ENCODE results near the gene GAGE2A. TPM values are rescaled to one million over a fixed set of nuclear protein-coding genes. Genes with fewer than 3 reads are reported as not detected.
"Not testable (repeated sequence)": the region's sequence is repeated elsewhere in the genome, so short reads cannot be mapped to it uniquely, and the experiment has no call there.

The GAGE2A gene
- total RNA-seq, result not detected

GRCh38 chrX:49589196-49589595 lies at the start of gene GAGE2A:
TSS of gene GAGE2A (plus strand) at chrX:49589496. CDS start at chrX:49590651, 1,155 bp downstream.
- H3K4me1 Mint-ChIP-seq (ENCODE audit: low read depth); H3K9me3 Mint-ChIP-seq; H3K4me3 Mint-ChIP-seq; H3K36me3 Mint-ChIP-seq; DNase-seq; H3K27ac Mint-ChIP-seq; H3K27me3 Mint-ChIP-seq; CTCF ChIA-PET; POLR2A ChIA-PET; intact Hi-C loops (cut with micrococcal nuclease): not testable (repeated sequence)

- DNase-seq; H3K27ac Mint-ChIP-seq; H3K4me3 Mint-ChIP-seq; H3K4me1 Mint-ChIP-seq (ENCODE audit: low read depth); intact Hi-C loops (cut with micrococcal nuclease); H3K27me3 Mint-ChIP-seq; CTCF ChIA-PET; H3K36me3 Mint-ChIP-seq; H3K9me3 Mint-ChIP-seq; POLR2A ChIA-PET: not testable (repeated sequence)
Measured at GRCh38 chrX:49541433-49541832, 47.9 kb upstream of the GAGE2A start, which contains the start of gene GAGE12D. TSS of gene GAGE12D (plus strand) at chrX:49541733. CDS start at chrX:49542888, 1,155 bp downstream.

- intact Hi-C loops (cut with micrococcal nuclease); H3K27me3 Mint-ChIP-seq; H3K9me3 Mint-ChIP-seq; POLR2A ChIA-PET; H3K4me3 Mint-ChIP-seq; H3K27ac Mint-ChIP-seq; H3K4me1 Mint-ChIP-seq (ENCODE audit: low read depth); H3K36me3 Mint-ChIP-seq; DNase-seq; CTCF ChIA-PET: not testable (repeated sequence)
Measured at GRCh38 chrX:49550989-49551388, 38.3 kb upstream of the GAGE2A start, which contains the start of gene GAGE12E. TSS of gene GAGE12E (plus strand) at chrX:49551289. CDS start at chrX:49552444, 1,155 bp downstream.

- CTCF ChIA-PET; H3K27ac Mint-ChIP-seq; DNase-seq; H3K4me3 Mint-ChIP-seq; POLR2A ChIA-PET; H3K9me3 Mint-ChIP-seq; intact Hi-C loops (cut with micrococcal nuclease); H3K36me3 Mint-ChIP-seq; H3K27me3 Mint-ChIP-seq; H3K4me1 Mint-ChIP-seq (ENCODE audit: low read depth): not testable (repeated sequence)
Measured at GRCh38 chrX:49560542-49560941, 28.8 kb upstream of the GAGE2A start, which contains the start of gene GAGE12F. TSS of gene GAGE12F (plus strand) at chrX:49560842. CDS start at chrX:49561997, 1,155 bp downstream.

GRCh38 chrX:49568728-49569127 lies 20.6 kb upstream of the GAGE2A start:
- H3K27me3 Mint-ChIP-seq, CTCF ChIA-PET, POLR2A ChIA-PET: not testable (repeated sequence)

GRCh38 chrX:49569152-49569551 lies 20.1 kb upstream of the GAGE2A start:
- intact Hi-C loops (cut with micrococcal nuclease); CTCF ChIA-PET; POLR2A ChIA-PET; H3K4me3 Mint-ChIP-seq; H3K4me1 Mint-ChIP-seq (ENCODE audit: low read depth); H3K36me3 Mint-ChIP-seq; DNase-seq; H3K27ac Mint-ChIP-seq; H3K9me3 Mint-ChIP-seq; H3K27me3 Mint-ChIP-seq: not testable (repeated sequence)

More at GRCh38 chrX:49568728-49569127, 20.6 kb upstream of the GAGE2A start:
- H3K4me3 Mint-ChIP-seq; H3K27ac Mint-ChIP-seq; H3K4me1 Mint-ChIP-seq (ENCODE audit: low read depth); intact Hi-C loops (cut with micrococcal nuclease); DNase-seq; H3K9me3 Mint-ChIP-seq; H3K36me3 Mint-ChIP-seq: not testable (repeated sequence)

- DNase-seq; H3K36me3 Mint-ChIP-seq; intact Hi-C loops (cut with micrococcal nuclease); H3K27ac Mint-ChIP-seq; H3K27me3 Mint-ChIP-seq; H3K4me3 Mint-ChIP-seq; H3K9me3 Mint-ChIP-seq; CTCF ChIA-PET; H3K4me1 Mint-ChIP-seq (ENCODE audit: low read depth); POLR2A ChIA-PET: not testable (repeated sequence)
Measured at GRCh38 chrX:49570100-49570499, 19.2 kb upstream of the GAGE2A start, which contains the start of gene GAGE12G. TSS of gene GAGE12G (plus strand) at chrX:49570400. CDS start at chrX:49571555, 1,155 bp downstream.

GRCh38 chrX:49579649-49580048 lies 9.6 kb upstream of the GAGE2A start, which contains the start of gene GAGE12H:
TSS of gene GAGE12H (plus strand) at chrX:49579949. CDS start at chrX:49581104, 1,155 bp downstream.
- H3K36me3 Mint-ChIP-seq; H3K27me3 Mint-ChIP-seq; H3K27ac Mint-ChIP-seq; CTCF ChIA-PET; intact Hi-C loops (cut with micrococcal nuclease); POLR2A ChIA-PET; H3K9me3 Mint-ChIP-seq; DNase-seq; H3K4me1 Mint-ChIP-seq (ENCODE audit: low read depth); H3K4me3 Mint-ChIP-seq: not testable (repeated sequence)

- H3K27me3 Mint-ChIP-seq; H3K36me3 Mint-ChIP-seq; POLR2A ChIA-PET; H3K27ac Mint-ChIP-seq; H3K9me3 Mint-ChIP-seq; H3K4me3 Mint-ChIP-seq; H3K4me1 Mint-ChIP-seq (ENCODE audit: low read depth); intact Hi-C loops (cut with micrococcal nuclease); DNase-seq; CTCF ChIA-PET: not testable (repeated sequence)
Measured at GRCh38 chrX:49589769-49590478, 628 bp downstream of the GAGE2A start.

- not testable (repeated sequence) for H3K4me3 Mint-ChIP-seq, H3K9me3 Mint-ChIP-seq, H3K27me3 Mint-ChIP-seq
Measured at GRCh38 chrX:49590488-49590887, 1.2 kb downstream of the GAGE2A start.

GRCh38 chrX:49598720-49599119 lies 9.4 kb downstream of the GAGE2A start, which contains the start of gene GAGE1:
TSS of gene GAGE1 (plus strand) at chrX:49599020. CDS start at chrX:49600175, 1,155 bp downstream.
- H3K9me3 Mint-ChIP-seq; intact Hi-C loops (cut with micrococcal nuclease); H3K4me1 Mint-ChIP-seq (ENCODE audit: low read depth); H3K36me3 Mint-ChIP-seq; CTCF ChIA-PET; H3K4me3 Mint-ChIP-seq; H3K27ac Mint-ChIP-seq; H3K27me3 Mint-ChIP-seq; POLR2A ChIA-PET; DNase-seq: not testable (repeated sequence)

More at GRCh38 chrX:49590488-49590887, 1.2 kb downstream of the GAGE2A start:
- intact Hi-C loops (cut with micrococcal nuclease); DNase-seq; H3K36me3 Mint-ChIP-seq; POLR2A ChIA-PET; CTCF ChIA-PET; H3K27ac Mint-ChIP-seq; H3K4me1 Mint-ChIP-seq (ENCODE audit: low read depth): not testable (repeated sequence)

GRCh38 chrX:49610718-49611310 lies 21.5 kb downstream of the GAGE2A start:
- no peak overlapping the region for H3K4me3 Mint-ChIP-seq
- ChIA-PET POLR2A (no interaction called here), CTCF (no interaction called here)
- no peak for DNase-seq
- no peaks in the 10 kb centered on the region for H3K27me3 Mint-ChIP-seq
- intact Hi-C loops (cut with micrococcal nuclease), result no loop called here
- no peaks in the 10 kb centered on the region for H3K4me1 Mint-ChIP-seq (ENCODE audit: low read depth)
- H3K9me3 Mint-ChIP-seq, result no peaks in the 10 kb centered on the region
- no peak overlapping the region for H3K27ac Mint-ChIP-seq
- H3K36me3 Mint-ChIP-seq, result no peaks in the 10 kb centered on the region

GRCh38 chrX:49618574-49618973 lies 29.3 kb downstream of the GAGE2A start:
- Mint-ChIP-seq H3K4me1 (ENCODE audit: low read depth) (no peaks in the 10 kb centered on the region), H3K36me3 (no peaks in the 10 kb centered on the region), H3K4me3 (no peak overlapping the region), H3K27me3 (no peaks in the 10 kb centered on the region), H3K9me3 (no peaks in the 10 kb centered on the region), H3K27ac (no peak overlapping the region)
- POLR2A ChIA-PET, result no interaction called here
- no peak for DNase-seq
- intact Hi-C loops (cut with micrococcal nuclease), result no loop called here
- CTCF ChIA-PET, result no interaction called here

Data from activated CD4-positive, alpha-beta memory T cell treated with anti-CD3 and anti-CD28 coated beads for 36 hours (primary cell).